HG03095 (cell line): ENCODE results near the gene FAM180A.

Source experiments
- ATAC-seq: cut with Tn5 transposase; IDR thresholded peaks from one replicate; pipeline ENCODE4 v1.9.1; 2021; ENCODE audit warnings: moderate library complexity; ENCODE audit not compliant: unreplicated experiment

The FAM180A gene

GRCh38 chr7:135771961-135772638 is 23.5 kb upstream of the FAM180A start:
- no peak for ATAC-seq

GRCh38 chr7:135771051-135771450 is 22.4 kb upstream of the FAM180A start:
- no peak for ATAC-seq

GRCh38 chr7:135770139-135770710 is 21.6 kb upstream of the FAM180A start:
- no peak for ATAC-seq

GRCh38 chr7:135769005-135769802 is 20.6 kb upstream of the FAM180A start:
- ATAC-seq: no peak

- no peak for ATAC-seq
These were observed 19.9 kb upstream of the FAM180A start for GRCh38 chr7:135768467-135768866.

GRCh38 chr7:135768064-135768463 is 19.5 kb upstream of the FAM180A start:
- no peak for ATAC-seq

- ATAC-seq: no peak
These were observed 14.6 kb upstream of the FAM180A start for GRCh38 chr7:135763261-135763660.

- no peak for ATAC-seq
These were observed 13.3 kb upstream of the FAM180A start for GRCh38 chr7:135761751-135762488.

- no peak for ATAC-seq
These were observed 10.9 kb upstream of the FAM180A start for GRCh38 chr7:135759532-135759931.

GRCh38 chr7:135758531-135758932 is 9.9 kb upstream of the FAM180A start:
- no peak for ATAC-seq

- no peak for ATAC-seq
These were observed 9.3 kb upstream of the FAM180A start for GRCh38 chr7:135757719-135758411.

GRCh38 chr7:135756191-135756590 is 7.6 kb upstream of the FAM180A start:
- ATAC-seq: no peak

- ATAC-seq: no peak
These were observed 6.7 kb upstream of the FAM180A start for GRCh38 chr7:135755351-135755753.

- ATAC-seq: no peak
These were observed 5.2 kb upstream of the FAM180A start for GRCh38 chr7:135753616-135754413.

- no peak for ATAC-seq
These were observed 1.2 kb downstream of the FAM180A start for GRCh38 chr7:135747366-135747765.

- no peak for ATAC-seq
These were observed 2.8 kb downstream of the FAM180A start for GRCh38 chr7:135745703-135746312.

- ATAC-seq: no peak
These were observed 3.5 kb downstream of the FAM180A start for GRCh38 chr7:135744938-135745702.

GRCh38 chr7:135743907-135744731 is 4.5 kb downstream of the FAM180A start:
- ATAC-seq: no peak
